GM19372 (cell line): Measurements from ENCODE around the gene TBX21.
"Not testable (repeated sequence)": the region's sequence is repeated elsewhere in the genome, so short reads cannot be mapped to it uniquely, and the experiment has no call there.

Experiments
- ATAC-seq: cut with Tn5 transposase; IDR thresholded peaks from one replicate; pipeline ENCODE4 v1.9.1; 2021; ENCODE audit warnings: mild to moderate bottlenecking, low read depth, moderate library complexity; ENCODE audit not compliant: unreplicated experiment

The TBX21 gene

DNA sequence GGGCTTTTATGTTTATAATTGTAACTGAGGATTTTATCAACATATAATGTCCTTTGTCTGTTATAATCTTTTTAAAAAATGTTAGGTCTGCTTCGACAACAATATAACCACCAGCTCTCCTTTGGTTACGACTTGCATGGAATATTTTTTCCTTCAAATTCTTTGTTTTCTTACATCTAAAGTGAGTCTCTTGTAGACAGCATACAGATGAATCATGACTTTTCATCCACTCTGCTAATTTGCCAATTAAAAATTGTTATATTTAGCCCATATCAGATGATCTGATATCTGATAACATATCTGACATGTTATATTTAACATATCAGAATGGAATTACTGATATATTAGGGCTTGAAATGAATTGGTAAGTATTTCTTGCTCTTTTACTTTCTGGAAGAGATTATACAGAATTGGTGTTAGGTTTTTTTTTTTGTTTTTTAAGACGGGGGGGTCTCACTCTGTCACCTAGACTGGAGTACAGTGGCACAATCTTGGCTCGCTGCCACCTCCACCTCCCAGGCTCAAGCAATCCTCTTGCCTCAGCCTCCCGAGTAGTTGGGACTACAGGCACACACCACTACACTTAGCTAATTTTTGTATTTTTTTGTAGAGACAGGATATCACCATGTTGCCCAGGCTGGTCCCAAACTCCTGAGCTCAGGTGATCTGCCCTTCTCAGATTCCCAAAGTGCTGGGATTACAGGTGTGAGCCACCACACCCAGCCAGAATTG is 27.5 kb downstream of the TBX21 start:
- no peak for ATAC-seq

DNA sequence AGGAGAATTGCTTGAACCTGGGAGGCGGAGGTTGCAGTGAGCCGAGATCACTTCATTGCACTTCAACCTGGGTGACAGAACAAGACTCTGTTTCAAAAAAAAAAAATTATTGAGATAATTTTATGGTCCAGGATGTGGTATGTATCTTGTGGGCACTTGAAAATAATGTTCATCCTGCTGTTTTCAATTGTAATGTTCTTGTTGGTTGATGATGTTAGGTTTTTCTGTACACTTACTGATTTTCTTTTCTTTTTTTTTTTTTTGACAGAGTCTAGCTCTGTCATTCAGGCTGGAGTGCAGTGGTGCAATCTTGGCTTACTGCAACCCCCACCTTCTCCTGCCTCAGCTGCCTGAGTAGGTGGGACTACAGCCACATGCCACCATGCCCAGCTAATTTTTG is 29.7 kb downstream of the TBX21 start:
- no peak for ATAC-seq

DNA sequence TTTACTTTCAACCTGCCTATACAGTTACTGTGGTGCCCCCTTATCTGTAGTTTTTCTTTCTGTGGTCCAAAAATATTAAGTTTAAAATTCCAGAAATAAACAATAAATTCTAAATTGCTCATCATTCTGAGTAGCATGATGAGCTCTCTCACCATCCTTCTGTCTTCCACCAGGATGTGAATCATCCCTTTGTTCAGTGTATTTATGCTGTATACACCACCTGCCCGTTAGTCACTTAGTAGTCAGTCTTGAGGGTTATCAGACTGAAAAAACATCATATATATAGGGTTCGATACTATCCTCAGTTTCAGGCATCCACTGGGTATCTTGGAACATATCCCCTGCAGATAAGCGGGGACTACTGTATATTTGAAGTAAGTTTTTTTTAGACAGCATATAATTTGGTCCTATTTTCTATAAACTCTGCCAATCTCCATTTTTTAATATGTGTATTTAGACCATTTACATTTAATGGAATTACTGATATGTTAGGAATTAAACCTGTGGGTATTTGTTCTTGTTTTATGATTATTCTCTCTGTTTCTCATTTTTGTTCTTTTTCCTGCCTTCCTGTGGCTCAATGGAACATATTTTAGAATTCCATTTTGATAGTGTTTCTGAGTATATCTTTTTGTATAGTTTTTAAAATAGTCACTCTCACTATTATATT is 31.0 kb downstream of the TBX21 start:
- ATAC-seq, result no peak

DNA sequence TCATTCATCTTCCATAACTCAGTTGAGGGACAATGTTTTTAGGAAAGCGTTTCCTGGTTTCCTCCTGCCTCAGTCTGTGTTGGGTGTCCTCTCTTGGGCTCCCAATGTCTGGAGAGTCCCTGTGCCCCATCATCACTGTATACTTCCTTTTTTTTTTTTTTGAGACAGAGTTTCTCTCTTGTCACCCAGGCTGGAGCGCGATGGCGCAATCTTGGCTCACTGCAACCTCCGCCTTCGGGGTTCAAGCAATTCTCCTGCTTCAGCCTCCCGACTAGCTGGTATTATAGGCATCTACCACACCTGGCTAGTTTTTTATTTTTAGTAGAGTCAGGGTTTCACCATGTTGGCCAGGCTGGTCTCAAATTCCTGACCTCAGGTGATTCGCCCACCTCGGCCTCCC is 40.6 kb downstream of the TBX21 start:
- ATAC-seq, result not testable (repeated sequence)

DNA sequence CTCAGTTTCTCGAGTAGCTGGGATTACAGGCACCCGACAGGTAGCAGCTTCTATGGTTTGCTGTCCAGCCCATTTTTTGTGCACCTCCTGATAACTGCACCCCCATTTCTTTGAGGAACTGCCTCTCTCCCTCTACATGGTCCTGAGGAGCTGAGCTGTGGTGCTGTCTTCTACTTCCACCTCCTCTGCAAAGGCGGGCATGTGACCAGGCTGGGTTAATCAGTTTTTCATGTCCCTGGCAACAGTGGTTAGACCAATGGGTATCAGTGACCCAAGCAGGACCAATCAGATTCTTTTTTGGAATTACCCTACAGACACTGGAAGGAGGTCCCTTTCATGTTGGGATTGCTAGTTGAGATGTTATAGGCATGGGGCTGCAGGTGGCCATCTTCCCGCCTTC is 41.3 kb downstream of the TBX21 start:
- ATAC-seq, result no peak

DNA sequence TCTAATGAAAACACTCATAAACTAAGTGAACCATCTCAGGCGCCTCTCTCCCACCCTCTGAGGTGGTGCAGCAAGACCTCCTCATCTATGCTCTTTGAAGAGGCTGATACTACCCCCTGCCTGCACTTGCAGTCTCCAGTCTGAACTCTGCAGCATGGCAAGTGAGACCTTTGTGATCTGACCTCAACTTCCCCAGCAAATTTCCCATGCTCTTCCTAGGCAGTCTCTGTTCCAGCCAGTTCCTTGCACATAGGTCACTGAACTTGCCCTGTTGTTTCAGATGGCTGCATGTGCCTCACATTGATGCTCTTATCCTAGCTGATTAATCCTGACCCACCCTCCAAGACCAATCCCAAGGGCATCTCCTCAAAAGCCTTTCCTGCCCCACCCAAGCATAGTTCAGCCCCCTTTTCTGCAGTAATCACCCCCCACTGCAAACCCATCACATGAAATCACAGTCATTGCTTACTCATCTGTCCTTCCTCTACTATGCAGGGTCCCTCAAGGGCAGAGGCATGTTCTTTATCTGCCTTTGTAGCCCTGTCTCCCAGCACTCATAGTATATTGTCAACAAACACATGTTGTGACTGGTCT is 42.0 kb downstream of the TBX21 start:
- ATAC-seq, result no peak

- no peak for ATAC-seq
Observed at GRCh38 chr17:47776330-47777197, 43.5 kb downstream of the TBX21 start.

- ATAC-seq, result no peak
Observed at GRCh38 chr17:47778184-47778635, 45.2 kb downstream of the TBX21 start.

- ATAC-seq, result no peak
Observed at GRCh38 chr17:47781397-47781796, 48.4 kb downstream of the TBX21 start.

DNA sequence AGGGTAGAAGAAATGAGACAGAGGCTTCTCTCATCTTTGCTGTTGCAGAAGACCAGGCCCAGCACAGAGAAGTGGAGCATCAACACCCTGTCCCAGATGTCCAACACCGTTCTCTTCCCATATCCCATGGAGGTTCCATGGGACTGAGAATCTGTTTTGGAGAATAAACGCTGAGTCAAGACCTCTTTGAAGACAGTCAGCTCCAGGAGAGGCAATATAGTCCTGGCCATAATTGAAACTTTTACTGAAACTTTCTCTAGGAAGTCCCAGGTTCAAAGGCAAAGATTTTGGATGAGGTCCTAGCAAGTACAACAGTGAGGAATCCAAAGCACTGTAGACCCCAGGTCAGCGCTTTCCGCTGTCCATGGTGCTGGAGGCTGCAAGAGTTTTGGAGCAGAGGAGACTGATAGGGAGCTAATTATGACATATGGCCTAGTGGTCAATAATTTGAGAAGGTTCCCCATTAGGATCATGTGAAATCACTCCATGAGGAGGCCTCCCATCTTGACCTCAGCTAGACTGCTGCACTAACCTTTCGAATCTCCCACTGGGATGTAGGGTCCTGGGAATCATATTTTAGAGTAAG is 52.6 kb downstream of the TBX21 start:
- no peak for ATAC-seq

DNA sequence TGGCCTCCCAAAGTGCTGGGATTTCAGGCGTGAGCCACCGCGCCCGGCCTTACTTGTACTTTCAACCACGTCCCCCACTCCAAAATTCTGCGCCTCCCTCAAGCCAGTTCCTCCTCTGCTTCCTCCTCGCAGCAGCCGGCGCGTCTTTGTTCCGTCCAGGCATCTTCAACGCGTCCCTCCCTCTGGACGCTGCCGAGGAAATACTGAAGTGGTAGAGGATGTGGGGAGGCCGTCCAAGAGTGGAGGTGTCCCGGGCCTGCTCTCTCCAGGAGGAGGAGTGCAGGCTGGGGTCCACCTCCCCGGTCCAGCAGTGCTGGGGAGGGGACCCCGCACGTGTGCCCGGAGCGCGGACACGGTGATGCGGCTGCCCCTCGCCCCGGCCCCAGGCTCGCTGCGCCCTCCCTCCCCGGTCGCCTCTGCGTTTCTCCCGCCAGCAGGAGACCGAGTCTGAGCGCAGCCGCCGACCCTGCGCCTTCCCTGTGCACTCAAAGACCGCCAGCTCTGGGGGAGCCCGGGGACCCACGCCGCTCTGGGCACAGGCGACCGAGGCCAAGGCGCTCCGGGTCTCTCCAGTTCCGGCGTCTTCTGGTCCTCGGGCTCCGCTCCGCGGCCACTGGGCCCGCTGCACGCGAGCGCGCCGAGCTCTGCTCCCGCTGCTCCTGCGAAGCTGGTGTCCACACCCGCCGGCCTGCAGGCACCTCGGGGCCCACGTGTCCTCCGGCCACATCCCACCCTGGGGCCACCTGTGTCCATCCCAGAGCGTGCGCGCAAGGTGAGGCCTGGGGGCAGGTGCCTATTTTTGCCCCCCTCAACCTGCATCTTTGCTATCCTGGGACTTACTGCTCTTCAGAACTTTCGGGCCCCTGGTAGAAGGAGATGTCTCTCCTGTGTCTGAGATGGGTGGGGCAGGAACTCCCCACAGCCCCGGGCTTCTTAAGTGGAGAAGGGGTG is 56.9 kb downstream of the TBX21 start:
- no peak for ATAC-seq

DNA sequence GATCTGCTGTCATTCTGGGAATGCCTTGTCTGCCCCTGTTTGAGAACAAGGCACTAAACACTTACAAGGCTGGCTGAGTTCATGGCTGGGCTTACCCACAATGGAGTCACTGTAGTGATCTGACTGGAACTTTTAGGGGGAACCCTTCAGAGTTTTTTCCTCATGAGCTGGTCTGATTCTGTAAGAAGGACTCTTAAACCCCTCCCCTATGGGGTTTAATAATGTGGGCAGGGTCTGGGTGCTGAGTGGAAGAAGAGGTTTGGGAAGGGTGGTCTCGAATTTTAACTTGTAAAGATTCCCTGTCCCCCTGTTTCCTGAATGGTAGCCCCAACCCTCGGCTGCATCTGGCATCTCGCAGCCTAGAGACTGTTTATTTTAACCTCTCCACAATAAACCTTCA is 58.0 kb downstream of the TBX21 start:
- no peak for ATAC-seq

- ATAC-seq, result no peak
Observed at GRCh38 chr17:47792457-47792856, 59.4 kb downstream of the TBX21 start.

DNA sequence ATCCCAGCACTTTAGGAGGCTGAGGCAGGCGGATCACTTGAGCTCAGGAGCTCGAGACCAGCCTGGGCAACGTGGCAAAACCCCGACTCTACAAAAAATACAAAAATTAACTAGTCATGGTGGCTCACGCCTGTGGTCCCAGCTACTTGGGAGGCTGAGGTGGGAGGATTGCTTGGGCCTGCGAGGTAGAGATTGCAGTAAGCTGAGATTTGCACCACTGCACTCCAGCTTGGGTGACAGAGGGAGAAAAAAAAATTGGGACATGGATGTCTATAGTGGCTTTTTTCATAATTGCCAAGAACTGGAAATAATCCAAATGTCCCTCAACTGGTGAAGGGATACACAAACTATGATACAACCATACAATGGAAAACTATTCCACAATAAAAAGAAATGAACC is 59.9 kb downstream of the TBX21 start:
- no peak for ATAC-seq
